ENCODE measurements around the gene ACOD1.
"Not testable (repeated sequence)": the region's sequence is repeated elsewhere in the genome, so short reads cannot be mapped to it uniquely, and the experiment has no call there.

ACOD1 gene

GRCh38 chr13:76948149-76948548 is at the start of gene ACOD1:
TSS of gene ACOD1 (plus strand) at chr13:76948511. CDS start at chr13:76948559, 48 bp downstream.
- no peak for TF ChIP-seq CTCF (conservative IDR thresholded peaks at IDR 0.05; ENCODE audit: low read depth, low read length)
- DNase-seq (ENCODE audit: low read depth), result no peak
- H3K4me3 ChIP-seq (ENCODE audit: low read depth, low read length), result no peak within 1 kb of the TSS

GRCh38 chr13:76899066-76899465 is 49.2 kb upstream of the ACOD1 start:
- not testable (repeated sequence) for H3K4me3 ChIP-seq (ENCODE audit: low read depth, low read length); DNase-seq (ENCODE audit: low read depth)

GRCh38 chr13:76903544-76904162 is 44.7 kb upstream of the ACOD1 start:
- DNase-seq (ENCODE audit: low read depth), result peak; percentile 93

GRCh38 chr13:76904507-76904906 is 43.8 kb upstream of the ACOD1 start:
- no peak for TF ChIP-seq CTCF (conservative IDR thresholded peaks at IDR 0.05; ENCODE audit: low read depth, low read length)
- H3K4me3 ChIP-seq (ENCODE audit: low read depth, low read length), result no peak overlapping the region

More at GRCh38 chr13:76903544-76904162, 44.7 kb upstream of the ACOD1 start:
- no peak overlapping the region for H3K4me3 ChIP-seq (ENCODE audit: low read depth, low read length)
- TF ChIP-seq CTCF (conservative IDR thresholded peaks at IDR 0.05; ENCODE audit: low read depth, low read length), result peak; percentile 100

GRCh38 chr13:76912476-76912875 is 35.8 kb upstream of the ACOD1 start:
- TF ChIP-seq CTCF (conservative IDR thresholded peaks at IDR 0.05; ENCODE audit: low read depth, low read length), result no peak

More at GRCh38 chr13:76904507-76904906, 43.8 kb upstream of the ACOD1 start:
- peak; percentile 41 for DNase-seq (ENCODE audit: low read depth)

GRCh38 chr13:76913898-76914297 is 34.4 kb upstream of the ACOD1 start:
- H3K4me3 ChIP-seq (ENCODE audit: low read depth, low read length), result no peak overlapping the region
- DNase-seq (ENCODE audit: low read depth), result no peak
- no peak for TF ChIP-seq CTCF (conservative IDR thresholded peaks at IDR 0.05; ENCODE audit: low read depth, low read length)

More at GRCh38 chr13:76912476-76912875, 35.8 kb upstream of the ACOD1 start:
- H3K4me3 ChIP-seq (ENCODE audit: low read depth, low read length), result no peak overlapping the region
- DNase-seq (ENCODE audit: low read depth), result no peak

- peak; percentile 23 for DNase-seq (ENCODE audit: low read depth)
- H3K4me3 ChIP-seq (ENCODE audit: low read depth, low read length), result no peak overlapping the region
- no peak for TF ChIP-seq CTCF (conservative IDR thresholded peaks at IDR 0.05; ENCODE audit: low read depth, low read length)
Observed at GRCh38 chr13:76917095-76917494, 31.2 kb upstream of the ACOD1 start.

GRCh38 chr13:76917755-76918481 is 30.4 kb upstream of the ACOD1 start:
- peak; percentile 35 for DNase-seq (ENCODE audit: low read depth)
- H3K4me3 ChIP-seq (ENCODE audit: low read depth, low read length), result not testable (repeated sequence)
